ENCODE data around the gene CNN1.

Gene CNN1

GRCh38 chr19:11538232-11539036 is at the start of gene CNN1:
Gene CNN1 (plus strand): TSS chr19:11538851. CDS start chr19:11538928, 77 bp downstream.
- DNase-seq = no peak

GRCh38 chr19:11489378-11489777 is 49.3 kb upstream of the CNN1 start:
- no peak for DNase-seq

- DNase-seq = no peak
Measured at GRCh38 chr19:11494634-11495285, 43.9 kb upstream of the CNN1 start.

GRCh38 chr19:11495481-11495880 is 43.2 kb upstream of the CNN1 start:
- DNase-seq = no peak

- no peak for DNase-seq
Measured at GRCh38 chr19:11495885-11496284, 42.8 kb upstream of the CNN1 start.

GRCh38 chr19:11496391-11497163 is 42.1 kb upstream of the CNN1 start:
- DNase-seq = peak; percentile 3

- DNase-seq = no peak
Measured at GRCh38 chr19:11499220-11499726, 39.4 kb upstream of the CNN1 start.

GRCh38 chr19:11499890-11500420 is 38.7 kb upstream of the CNN1 start:
- DNase-seq = no peak

- no peak for DNase-seq
Measured at GRCh38 chr19:11504502-11505031, 34.1 kb upstream of the CNN1 start.

GRCh38 chr19:11505032-11505503 is 33.6 kb upstream of the CNN1 start:
- peak; percentile 94 for DNase-seq

GRCh38 chr19:11505504-11506100 is 33.0 kb upstream of the CNN1 start, which contains the start of gene ZNF653:
Gene ZNF653 (minus strand): TSS chr19:11505839. CDS start chr19:11505786, 53 bp downstream.
- DNase-seq = peak; percentile 96

- no peak for DNase-seq
Measured at GRCh38 chr19:11506101-11506555, 32.5 kb upstream of the CNN1 start.

- DNase-seq = no peak
Measured at GRCh38 chr19:11506967-11507366, 31.7 kb upstream of the CNN1 start.

- DNase-seq = no peak
Measured at GRCh38 chr19:11507370-11508078, 31.1 kb upstream of the CNN1 start.

- no peak for DNase-seq
Measured at GRCh38 chr19:11510444-11510843, 28.2 kb upstream of the CNN1 start.

GRCh38 chr19:11513946-11514345 is 24.7 kb upstream of the CNN1 start:
- DNase-seq = no peak

GRCh38 chr19:11519138-11519537 is 19.5 kb upstream of the CNN1 start:
- no peak for DNase-seq

GRCh38 chr19:11528551-11529341 is 9.9 kb upstream of the CNN1 start, which contains the start of gene ECSIT:
Gene ECSIT (minus strand): TSS chr19:11529134. CDS start chr19:11519170, 9,964 bp downstream.
- DNase-seq = peak; percentile 96

- peak; percentile 88 for DNase-seq
Measured at GRCh38 chr19:11530432-11530831, 8.2 kb upstream of the CNN1 start.

- DNase-seq = no peak
Measured at GRCh38 chr19:11534538-11534937, 4.1 kb upstream of the CNN1 start.

Measured in NCI-H2171 (cell line).